IMR-90 (cell line): Measurements from ENCODE around the gene C1orf116. TPM values are rescaled to one million over a fixed set of nuclear protein-coding genes. Genes with fewer than 3 reads are reported as not detected.

ENCODE experiments used
- ATAC-seq: fragments of 200-7000 bp; cut with Tn5 transposase; 2 replicates; pipeline ENCODE4 v1.9.1; 2020; ENCODE audit warnings: low read depth, mild to moderate bottlenecking, moderate library complexity
- BruUV-seq: library from RNA; stranded (reverse); fragments of 400-500 nt; replicated peaks from 2 replicates; lab custom pipeline; 2021; lab: Mats Ljungman, UMichigan
- CTCF ChIA-PET: fragments of 300-600 bp; formaldehyde crosslinking; extraction: SDS; loops from one replicate; lab custom pipeline; 2021; ENCODE audit warnings: antibody characterized with exemption; lab: Yijun Ruan, JAX
- POLR2A ChIA-PET: fragments of 300-600 bp; sonication (Branson Sonifier 250); formaldehyde crosslinking; loops from one replicate; lab custom pipeline; 2022; ENCODE audit warnings: antibody characterized with exemption; ENCODE audit not compliant: unreplicated experiment; lab: Charles Lee
- DNase-seq: peaks from one replicate; pipeline ENCODE4 v3.0.0; 2013
- H2AFZ ChIP-seq: replicated peaks from 2 replicates; pipeline ENCODE3; 2013; ENCODE audit warnings: low read length, mild to moderate bottlenecking; ENCODE audit not compliant: poor library complexity
- H2AK5ac ChIP-seq: 2 replicates; pipeline ENCODE4 v1.6.1; 2013; ENCODE audit warnings: low read depth, low read length, inconsistent platforms
- H2AK9ac ChIP-seq: replicated peaks from 2 replicates; pipeline ENCODE3; 2013; ENCODE audit warnings: mild to moderate bottlenecking, low read depth, low read length, moderate library complexity; ENCODE audit not compliant: poor library complexity
- H2BK120ac ChIP-seq: 2 replicates; pipeline ENCODE4 v1.6.1; 2013; ENCODE audit warnings: low read depth, low read length, inconsistent platforms
- H2BK15ac ChIP-seq: 3 replicates; pipeline ENCODE4 v1.6.1; 2013; ENCODE audit warnings: low read depth, low read length, inconsistent platforms
- H2BK20ac ChIP-seq: 2 replicates; pipeline ENCODE4 v1.6.1; 2013; ENCODE audit warnings: low read depth, mild to moderate bottlenecking, inconsistent platforms, low read length, moderate library complexity
- H2BK5ac ChIP-seq: 2 replicates; pipeline ENCODE4 v1.6.1; 2013; ENCODE audit warnings: mild to moderate bottlenecking, low read depth, low read length, inconsistent platforms; ENCODE audit not compliant: poor library complexity, severe bottlenecking
- H3K14ac ChIP-seq: replicated peaks from 2 replicates; pipeline ENCODE4 v1.6.1; 2013; ENCODE audit warnings: low read depth, low read length, inconsistent platforms
- H3K18ac ChIP-seq: 2 replicates; pipeline ENCODE4 v1.6.1; 2013; ENCODE audit warnings: low read depth, low read length, control low read depth
- H3K23ac ChIP-seq: 2 replicates; pipeline ENCODE4 v1.6.1; 2013; ENCODE audit warnings: low read depth, low read length, inconsistent platforms
- H3K27ac ChIP-seq: 2 replicates; pipeline ENCODE4 v1.5.1; 2013; ENCODE audit warnings: mild to moderate bottlenecking, control low read depth, low read length; ENCODE audit not compliant: insufficient read depth
- H3K27me3 ChIP-seq: 2 replicates; pipeline ENCODE4 v1.6.1; 2013; ENCODE audit warnings: low read length; ENCODE audit not compliant: control insufficient read depth, insufficient read depth
- H3K36me3 ChIP-seq: 2 replicates; pipeline ENCODE4 v1.6.1; 2013; ENCODE audit warnings: low read length, mixed read lengths; ENCODE audit not compliant: control insufficient read depth, insufficient read depth
- H3K4ac ChIP-seq: 2 replicates; pipeline ENCODE4 v1.6.1; 2013; ENCODE audit warnings: low read depth, low read length, inconsistent platforms
- H3K4me1 ChIP-seq: 2 replicates; pipeline ENCODE4 v1.6.1; 2013; ENCODE audit warnings: low read length, mixed read lengths; ENCODE audit not compliant: control insufficient read depth, insufficient read depth
- H3K4me2 ChIP-seq: 2 replicates; pipeline ENCODE4 v1.6.1; 2013; ENCODE audit warnings: low read depth, mild to moderate bottlenecking, control low read depth, low read length, moderate library complexity
- H3K4me3 ChIP-seq: 2 replicates; pipeline ENCODE4 v1.5.1; 2013; ENCODE audit warnings: low read depth, mild to moderate bottlenecking, control low read depth, low read length, moderate library complexity; ENCODE audit not compliant: insufficient read depth
- H3K56ac ChIP-seq: 2 replicates; pipeline ENCODE4 v1.6.1; 2013; ENCODE audit warnings: low read length, inconsistent platforms; ENCODE audit not compliant: insufficient read depth; ENCODE audit errors: extremely low read depth
- H3K79me1 ChIP-seq, 2 experiments: 2 replicates each; pipeline ENCODE4 v1.6.1; 2013; ENCODE audit warnings: low read length in 2 of 2, inconsistent platforms in 1 of 2, low read depth in 1 of 2
- H3K9ac ChIP-seq: 2 replicates; pipeline ENCODE4 v1.6.1; 2013; ENCODE audit warnings: low read depth, low read length, control low read depth
- H3K9me1 ChIP-seq: 2 replicates; pipeline ENCODE4 v1.6.1; 2013; ENCODE audit warnings: low read length, inconsistent platforms; ENCODE audit not compliant: insufficient read depth
- H3K9me3 ChIP-seq: 2 replicates; pipeline ENCODE4 v1.6.1; 2013; ENCODE audit warnings: low read length; ENCODE audit not compliant: control insufficient read depth, insufficient read depth
- H4K20me1 ChIP-seq: 2 replicates; pipeline ENCODE4 v1.6.1; 2013; ENCODE audit warnings: low read length, inconsistent platforms; ENCODE audit not compliant: insufficient read depth
- H4K5ac ChIP-seq: 2 replicates; pipeline ENCODE4 v1.6.1; 2013; ENCODE audit warnings: mild to moderate bottlenecking, low read depth, low read length, control low read depth
- H4K8ac ChIP-seq, 2 experiments: 2 replicates each; pipeline ENCODE4 v1.6.1; 2013; ENCODE audit warnings: low read depth in 2 of 2, low read length in 2 of 2, control low read depth in 1 of 2, inconsistent platforms in 1 of 2
- H4K91ac ChIP-seq: 2 replicates; pipeline ENCODE4 v1.6.1; 2013; ENCODE audit warnings: low read depth, low read length, inconsistent platforms; ENCODE audit not compliant: insufficient read depth
- BHLHE40 ChIP-seq: fragments of 150-350 bp; IDR thresholded peaks from 2 replicates; pipeline ENCODE4 v1.6.1; 2016; ENCODE audit warnings: mild to moderate bottlenecking, low read depth, low read length
- CEBPB ChIP-seq: IDR thresholded peaks from 2 replicates; pipeline ENCODE4 v1.6.1; 2012; ENCODE audit warnings: low read depth, low read length, improper control_type of control experiment
- CHD1 ChIP-seq: IDR thresholded peaks from 2 replicates; pipeline ENCODE4 v1.6.1; 2012; ENCODE audit warnings: low read depth, low read length, improper control_type of control experiment
- ELK1 ChIP-seq: fragments of 150-350 bp; IDR thresholded peaks from 2 replicates; pipeline ENCODE4 v1.6.1; 2016; ENCODE audit warnings: low read depth, mild to moderate bottlenecking, low read length, moderate library complexity, borderline replicate concordance
- MAFK ChIP-seq: IDR thresholded peaks from 2 replicates; pipeline ENCODE4 v1.6.1; 2012; ENCODE audit warnings: low read depth, low read length, improper control_type of control experiment
- RAD21 ChIP-seq: IDR thresholded peaks from 2 replicates; pipeline ENCODE4 v1.6.1; 2012; ENCODE audit warnings: low read length, improper control_type of control experiment
- RCOR1 ChIP-seq: IDR thresholded peaks from 2 replicates; pipeline ENCODE4 v1.6.1; 2012; ENCODE audit warnings: mild to moderate bottlenecking, low read length, improper control_type of control experiment; ENCODE audit not compliant: insufficient replicate concordance
- RFX5 ChIP-seq: IDR thresholded peaks from 2 replicates; pipeline ENCODE4 v1.8.0; 2012; ENCODE audit warnings: low read depth, mild to moderate bottlenecking, low read length, moderate library complexity
- SMC3 ChIP-seq: fragments of 150-350 bp; IDR thresholded peaks from 2 replicates; pipeline ENCODE4 v1.6.1; 2016; ENCODE audit warnings: low read depth, mild to moderate bottlenecking, antibody characterized with exemption, low read length, moderate library complexity
- USF2 ChIP-seq: fragments of 150-350 bp; IDR thresholded peaks from 2 replicates; pipeline ENCODE4 v1.6.1; 2017; ENCODE audit warnings: mild to moderate bottlenecking, antibody characterized with exemption, low read length, low read depth
- WGBS, 2 experiments: methylation state at CpG; one replicate each; pipeline versions ENCODE4 v1.1.5 to v1.1.7; 2013; ENCODE audit warnings: missing lambda C conversion rate in 2 of 2; ENCODE audit not compliant: insufficient read length in 1 of 2; ENCODE audit errors: extremely low coverage in 2 of 2; 5-methylcytosine and 5-hydroxymethylcytosine counted together
- dilution Hi-C: fragments of 300-500 bp; cut with HindIII; formaldehyde crosslinking; loops from one replicate; pipeline ENCODE4 v1.14.3; 2018; ENCODE audit warnings: low sequenced_read_pairs; ENCODE audit not compliant: unreplicated experiment
- in situ Hi-C: fragments of 300-500 bp; cut with MboI; formaldehyde crosslinking; loops from 3 replicates; pipeline ENCODE4 v1.14.3; 2019; ENCODE audit warnings: low sequenced_read_pairs, inconsistent platforms, mixed read lengths
- intact Hi-C: fragments of 100-400 bp; cut with micrococcal nuclease; formaldehyde crosslinking; loops from 2 replicates; pipeline ENCODE4 v1.10.0; 2022
- polyA plus RNA-seq, 3 experiments: library from polyadenylated mRNA; depleted of rRNA; stranded (reverse); fragments of >200 nt; gene quantifications; 2 replicates each; pipeline ENCODE4 v1.2.3, GENCODE V29; 2012; ENCODE audit warnings: low replicate concordance in 1 of 3
- total RNA-seq: library from RNA; depleted of rRNA; stranded (reverse); fragments of >200 nt; gene quantifications from 2 replicates; pipeline ENCODE4 v1.2.3, GENCODE V29; 2012
- TF ChIP-seq, protein P1 (sequence below): conservative IDR thresholded peaks from 2 replicates; pipeline ENCODE4 v1.5.1; 2012; ENCODE audit warnings: mild to moderate bottlenecking, low read depth, low read length, improper control_type of control experiment

The C1orf116 gene
- total and polyA plus RNA-seq, 2 of the 4 experiments (the other 2 are of a cell fraction) = under 0.01 to 0.03 TPM

DNA sequence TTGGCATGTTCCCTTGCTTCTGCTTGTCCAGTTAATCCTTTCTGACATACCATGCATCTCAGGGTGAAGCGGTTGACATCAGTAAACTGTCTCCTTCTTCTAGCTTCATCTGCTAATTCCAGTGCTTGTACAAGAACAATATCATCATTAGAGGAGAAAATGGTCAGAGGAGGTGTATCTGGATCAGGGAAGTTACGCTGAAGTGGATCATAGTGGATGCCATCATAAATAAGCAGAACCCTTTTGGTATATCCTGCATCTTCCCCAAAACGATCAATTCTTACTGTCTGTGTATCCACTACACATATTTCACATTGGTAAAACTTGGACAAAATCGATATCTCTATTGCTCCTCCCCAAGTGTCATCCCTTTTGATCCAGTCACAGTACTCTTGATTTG is 16.5 kb upstream of the C1orf116 start:
- ATAC-seq = no peak
- WGBS, 2 experiments = 79% methylated on average over 2 of the region's 4 CpGs; no CpG with 5 or more reads in 1 of the 2 experiments
- Histone ChIP-seq H3K4me1 (peaks cover 4% of the 10 kb centered on the region; the same call in 1 of the 2 replicates), H2BK15ac (no peak overlapping the region), H2BK5ac (no peak overlapping the region), H2BK20ac (no peak overlapping the region), H3K27ac (no peak overlapping the region), H3K9me3 (no peaks in the 10 kb centered on the region), H3K18ac (no peak overlapping the region), H4K5ac (no peak overlapping the region), H2AK5ac (no peak overlapping the region), H3K4me2 (peak overlapping the region; percentile 95; the same call in 1 of the 2 replicates), H2BK120ac (no peak overlapping the region), H2AFZ (no peak overlapping the region), H3K79me1 (peaks cover 13 to 34% of the 10 kb centered on the region in 2 experiments), H2AK9ac (no peak overlapping the region), H3K27me3 (peaks cover 4% of the 10 kb centered on the region; the same call in 1 of the 2 replicates), H3K9me1 (peaks cover 7% of the 10 kb centered on the region), H4K8ac (no peak overlapping the region), H3K14ac (no peak overlapping the region), H4K91ac (no peak overlapping the region), H3K36me3 (peaks cover 7% of the 10 kb centered on the region), H3K23ac (no peak overlapping the region), H4K20me1 (peaks cover 10% of the 10 kb centered on the region; the same call in 1 of the 2 replicates), H3K4me3 (no peak overlapping the region), H3K9ac (no peak overlapping the region), H3K4ac (no peak overlapping the region), H3K56ac (no peak overlapping the region)
- CTCF ChIA-PET = interaction anchor here (1.0 kb wide), 1 partner anchor 45 kb away, joined by 3 read pairs; no protein-coding TSS in a partner anchor
- no TSS peak for BruUV-seq
- in situ Hi-C loops = no loop called here
- DNase-seq = no peak
- intact Hi-C loops = no loop called here
- dilution Hi-C loops = no loop called here
- POLR2A ChIA-PET = no interaction called here
- no peak for TF ChIP-seq MAFK
- TF ChIP-seq CEBPB = no peak
- no peak for TF ChIP-seq BHLHE40
- TF ChIP-seq, protein P1, sequence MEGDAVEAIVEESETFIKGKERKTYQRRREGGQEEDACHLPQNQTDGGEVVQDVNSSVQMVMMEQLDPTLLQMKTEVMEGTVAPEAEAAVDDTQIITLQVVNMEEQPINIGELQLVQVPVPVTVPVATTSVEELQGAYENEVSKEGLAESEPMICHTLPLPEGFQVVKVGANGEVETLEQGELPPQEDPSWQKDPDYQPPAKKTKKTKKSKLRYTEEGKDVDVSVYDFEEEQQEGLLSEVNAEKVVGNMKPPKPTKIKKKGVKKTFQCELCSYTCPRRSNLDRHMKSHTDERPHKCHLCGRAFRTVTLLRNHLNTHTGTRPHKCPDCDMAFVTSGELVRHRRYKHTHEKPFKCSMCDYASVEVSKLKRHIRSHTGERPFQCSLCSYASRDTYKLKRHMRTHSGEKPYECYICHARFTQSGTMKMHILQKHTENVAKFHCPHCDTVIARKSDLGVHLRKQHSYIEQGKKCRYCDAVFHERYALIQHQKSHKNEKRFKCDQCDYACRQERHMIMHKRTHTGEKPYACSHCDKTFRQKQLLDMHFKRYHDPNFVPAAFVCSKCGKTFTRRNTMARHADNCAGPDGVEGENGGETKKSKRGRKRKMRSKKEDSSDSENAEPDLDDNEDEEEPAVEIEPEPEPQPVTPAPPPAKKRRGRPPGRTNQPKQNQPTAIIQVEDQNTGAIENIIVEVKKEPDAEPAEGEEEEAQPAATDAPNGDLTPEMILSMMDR = no peak
- TF ChIP-seq RFX5 = no peak
- no peak for TF ChIP-seq USF2
- no peak for TF ChIP-seq CHD1
- TF ChIP-seq RAD21 = no peak
- no peak for TF ChIP-seq SMC3
- no peak for TF ChIP-seq RCOR1
- TF ChIP-seq ELK1 = no peak
